LHCN-M2 (cell line): Measurements from ENCODE around the gene PYCARD. TPM values are rescaled to one million over a fixed set of nuclear protein-coding genes. Genes with fewer than 3 reads are reported as not detected.
"Not testable (repeated sequence)": the region's sequence is repeated elsewhere in the genome, so short reads cannot be mapped to it uniquely, and the experiment has no call there.

Experiments
- DNase-seq: peaks from one replicate; pipeline ENCODE4 v3.0.0-alpha.2; 2012; ENCODE audit warnings: low read depth
- total RNA-seq: library from RNA; depleted of rRNA; stranded (reverse); fragments of >200 nt; gene quantifications from 2 replicates; pipeline ENCODE4 v1.2.3, GENCODE V29; 2014

The PYCARD gene
- total RNA-seq, 1 experiment from 2014 or later, result 10.8 TPM

DNA sequence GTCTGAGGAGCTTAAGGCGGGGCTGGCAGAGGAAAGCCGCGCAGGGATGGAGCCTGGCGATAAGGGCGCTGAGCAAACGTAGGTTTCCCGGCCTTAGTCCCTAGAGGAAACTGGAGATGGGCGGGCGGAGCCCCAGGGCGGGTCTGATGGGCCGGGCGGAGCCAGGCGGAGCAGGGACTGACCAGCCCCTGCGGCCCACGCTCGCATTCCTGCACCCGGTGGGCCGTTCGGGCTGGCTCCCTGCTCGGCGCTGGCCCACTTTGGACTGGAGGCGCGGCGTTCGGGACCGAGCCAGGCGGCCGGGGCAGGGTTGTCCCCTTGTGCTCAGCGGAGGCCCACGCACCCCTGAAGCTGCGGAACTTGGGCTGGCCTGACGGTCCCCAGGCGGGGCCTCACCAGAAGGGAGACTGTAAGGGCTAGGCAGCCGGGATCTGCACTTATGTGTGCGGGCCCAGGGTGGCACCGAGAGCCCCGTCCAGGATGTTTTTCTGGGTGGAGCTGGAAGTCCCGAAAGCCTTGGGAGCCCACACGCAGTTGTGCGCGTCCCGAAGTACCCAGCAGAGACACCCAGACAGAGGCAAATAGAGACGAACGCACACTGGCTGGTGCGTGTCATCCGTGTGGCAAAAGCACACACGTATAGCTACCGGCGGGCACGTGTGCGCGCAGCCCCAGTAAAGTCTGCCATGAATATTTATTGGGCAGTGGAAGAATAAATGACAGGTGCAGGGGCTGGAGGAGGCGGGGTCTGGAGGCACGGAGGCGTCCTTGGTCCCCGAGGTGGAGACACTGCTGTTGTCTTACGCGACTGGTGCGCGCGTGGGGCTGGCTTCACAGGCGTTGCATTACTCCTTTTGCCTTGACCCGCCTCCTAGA is 13.0 kb upstream of the PYCARD start:
- peak; percentile 83 for DNase-seq

DNA sequence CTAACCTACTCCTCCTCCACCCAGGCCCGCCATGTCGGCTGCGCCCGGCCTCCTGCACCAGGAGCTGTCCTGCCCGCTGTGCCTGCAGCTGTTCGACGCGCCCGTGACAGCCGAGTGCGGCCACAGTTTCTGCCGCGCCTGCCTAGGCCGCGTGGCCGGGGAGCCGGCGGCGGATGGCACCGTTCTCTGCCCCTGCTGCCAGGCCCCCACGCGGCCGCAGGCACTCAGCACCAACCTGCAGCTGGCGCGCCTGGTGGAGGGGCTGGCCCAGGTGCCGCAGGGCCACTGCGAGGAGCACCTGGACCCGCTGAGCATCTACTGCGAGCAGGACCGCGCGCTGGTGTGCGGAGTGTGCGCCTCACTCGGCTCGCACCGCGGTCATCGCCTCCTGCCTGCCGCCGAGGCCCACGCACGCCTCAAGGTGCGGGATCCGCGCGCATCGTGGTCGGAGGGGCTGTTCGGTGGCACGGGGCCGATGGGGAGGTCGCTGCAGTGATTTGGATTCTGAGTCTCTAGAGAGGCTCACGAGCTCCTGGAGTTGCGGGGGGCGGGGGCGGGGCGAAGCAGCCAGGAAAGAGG is 12.2 kb upstream of the PYCARD start:
- peak; percentile 59 for DNase-seq

DNA sequence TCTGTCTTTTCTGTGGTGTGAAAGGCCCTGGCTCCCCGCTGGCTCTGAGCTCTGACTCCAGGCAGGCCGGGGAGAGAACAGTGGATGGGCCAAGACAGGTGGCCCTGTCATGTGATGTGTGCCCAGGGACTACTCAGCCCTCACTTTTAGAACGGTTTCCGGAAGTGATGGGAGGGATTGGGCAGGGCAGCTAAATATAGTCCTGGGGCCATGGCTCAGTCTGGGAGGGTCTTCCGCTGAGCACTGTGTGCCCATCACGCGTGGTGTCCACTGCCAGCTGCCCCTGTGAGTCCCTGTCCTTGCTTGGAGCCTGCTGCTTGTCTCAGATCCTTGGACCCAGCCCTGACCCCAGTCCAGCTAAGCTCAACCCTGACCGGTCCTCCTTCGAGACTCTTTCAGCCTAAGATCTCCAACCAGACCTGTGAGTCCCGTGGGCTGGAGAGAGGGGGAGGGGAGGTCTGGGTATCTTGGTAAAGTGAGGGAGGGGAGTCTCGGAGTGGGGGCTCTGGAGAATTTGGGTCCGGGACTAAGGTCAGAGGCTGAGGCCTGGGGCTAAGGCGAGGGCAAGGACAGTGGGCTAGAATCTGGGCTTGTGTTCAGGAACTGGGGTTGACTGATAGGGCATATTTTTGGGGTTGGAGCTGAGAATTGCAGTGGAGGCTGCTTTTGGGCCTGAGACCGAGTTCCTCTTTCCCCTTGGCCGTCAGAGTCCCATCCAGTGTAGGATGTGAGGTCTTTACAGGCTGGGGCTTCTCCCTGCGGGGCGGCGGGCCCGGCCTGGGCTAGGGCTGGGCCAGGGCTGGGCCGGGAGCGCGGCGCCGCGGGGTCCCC is 11.5 kb upstream of the PYCARD start, which contains the start of gene TRIM72:
Gene TRIM72, plus strand, starts transcription at position 243 of the 831 bp plus-strand sequence. CDS start 620 bp downstream, outside the sequence.
- peak; percentile 95 for DNase-seq

DNA sequence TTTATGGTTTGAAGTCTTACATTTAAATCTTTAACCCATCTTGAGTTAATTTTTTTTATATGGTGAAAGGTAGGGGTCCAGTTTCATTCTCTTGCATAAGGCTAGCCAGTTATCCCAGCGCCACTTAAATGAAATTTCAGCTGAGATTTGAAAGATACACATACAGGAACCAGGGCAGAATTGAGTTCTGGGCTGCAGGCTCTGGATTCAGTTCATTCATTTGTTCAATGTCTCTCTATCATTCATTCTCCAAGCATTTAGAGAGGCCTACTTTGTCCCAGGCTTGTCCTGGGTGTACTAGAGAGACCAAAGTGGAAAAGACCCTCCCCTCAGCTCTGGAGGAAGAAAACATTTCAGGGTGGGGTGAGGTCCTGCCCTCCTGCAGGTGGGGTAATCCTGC is 10.8 kb upstream of the PYCARD start:
- no peak for DNase-seq

DNA sequence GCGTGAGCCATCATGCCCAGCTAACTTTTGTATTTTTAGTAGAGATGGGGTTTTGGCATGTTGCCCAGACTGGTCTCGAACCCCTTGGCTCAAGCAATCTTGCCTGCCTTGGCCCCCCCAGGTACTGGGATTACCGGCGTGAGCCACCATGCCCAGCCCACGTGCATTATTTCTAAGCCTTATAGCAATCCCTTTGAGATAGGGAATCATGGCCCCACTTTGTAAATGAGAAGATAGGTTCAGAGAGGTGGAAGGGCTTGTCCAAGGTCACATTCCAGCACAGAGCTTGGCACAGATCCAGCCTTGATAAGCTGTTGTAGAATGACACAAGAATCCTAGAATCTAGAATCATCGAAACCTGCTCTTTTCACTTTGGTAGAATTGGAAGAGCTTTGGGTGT is 4.2 kb upstream of the PYCARD start:
- no peak for DNase-seq

DNA sequence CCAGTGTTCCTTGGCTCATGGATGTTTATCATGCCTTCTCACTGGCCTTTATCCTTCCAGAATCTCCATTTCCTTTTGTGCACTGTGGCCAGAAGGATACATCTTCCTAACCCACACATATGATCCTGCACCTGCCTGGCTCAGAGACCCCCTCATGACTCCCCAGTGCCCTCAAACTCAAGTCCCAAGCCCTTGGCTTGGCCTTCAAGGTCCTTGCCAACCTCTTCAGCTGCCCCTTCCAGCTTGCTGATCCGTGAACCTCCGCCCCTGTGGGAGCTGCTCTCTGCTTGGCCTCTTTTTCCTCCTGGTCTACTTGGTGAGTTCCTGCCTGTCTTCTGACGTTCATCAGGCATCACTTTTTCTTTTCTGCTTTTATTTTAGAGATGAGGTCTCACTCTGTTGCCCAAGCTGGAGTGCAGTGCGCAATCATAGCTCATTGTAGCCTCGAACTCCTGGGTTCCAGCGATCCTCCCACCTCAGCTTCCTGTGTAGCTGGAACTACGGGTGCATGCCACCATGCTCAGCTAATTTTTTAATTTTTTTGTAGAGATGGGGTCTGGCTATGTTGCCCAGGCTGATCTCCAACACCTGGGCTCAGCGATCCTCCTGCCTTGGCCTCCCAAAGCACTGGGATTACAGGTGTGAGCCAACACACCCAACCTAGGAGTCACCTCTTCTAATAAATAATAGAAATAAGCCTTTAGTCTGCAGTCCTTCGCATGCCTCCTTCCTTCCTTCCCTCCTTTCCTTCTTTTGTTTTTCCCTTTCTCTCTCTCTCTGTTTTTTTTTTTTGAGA is 2.5 kb upstream of the PYCARD start:
- no peak for DNase-seq

DNA sequence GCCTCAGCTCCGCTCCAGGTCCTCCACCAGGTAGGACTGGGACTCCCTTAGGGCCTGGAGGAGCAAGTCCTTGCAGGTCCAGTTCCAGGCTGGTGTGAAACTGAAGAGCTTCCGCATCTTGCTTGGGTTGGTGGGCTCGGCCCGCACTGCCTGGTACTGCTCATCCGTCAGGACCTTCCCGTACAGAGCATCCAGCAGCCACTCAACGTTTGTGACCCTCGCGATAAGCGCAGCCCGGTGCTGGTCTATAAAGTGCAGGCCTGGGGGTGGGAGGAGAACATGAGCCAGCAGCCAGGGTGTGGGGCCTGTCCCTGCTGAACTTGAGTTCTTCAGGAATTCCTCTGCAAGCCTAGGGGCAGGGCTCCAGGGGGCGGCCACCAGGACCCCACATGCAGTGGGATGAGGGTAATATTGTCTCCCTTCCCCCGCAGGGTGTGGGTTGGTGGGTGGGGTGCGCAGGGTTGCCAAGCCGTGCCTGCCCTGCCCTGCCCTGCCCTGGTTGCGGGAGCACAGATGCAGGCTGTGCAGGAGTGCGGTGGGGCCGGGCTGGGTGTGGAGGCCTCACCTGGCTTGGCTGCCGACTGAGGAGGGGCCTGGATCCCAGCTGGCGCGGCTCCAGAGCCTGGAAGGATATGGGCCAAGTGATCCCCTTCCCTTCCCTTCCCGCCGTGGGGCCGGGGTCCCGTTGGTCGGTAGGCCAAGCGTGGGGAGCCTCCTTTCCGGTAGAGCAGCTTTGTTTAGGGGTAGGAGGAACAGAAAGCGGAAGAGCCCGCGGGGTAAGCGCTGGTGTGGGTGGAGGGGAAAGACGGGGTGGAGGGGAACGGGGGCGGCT is 762 bp downstream of the PYCARD start:
- DNase-seq, result no peak

DNA sequence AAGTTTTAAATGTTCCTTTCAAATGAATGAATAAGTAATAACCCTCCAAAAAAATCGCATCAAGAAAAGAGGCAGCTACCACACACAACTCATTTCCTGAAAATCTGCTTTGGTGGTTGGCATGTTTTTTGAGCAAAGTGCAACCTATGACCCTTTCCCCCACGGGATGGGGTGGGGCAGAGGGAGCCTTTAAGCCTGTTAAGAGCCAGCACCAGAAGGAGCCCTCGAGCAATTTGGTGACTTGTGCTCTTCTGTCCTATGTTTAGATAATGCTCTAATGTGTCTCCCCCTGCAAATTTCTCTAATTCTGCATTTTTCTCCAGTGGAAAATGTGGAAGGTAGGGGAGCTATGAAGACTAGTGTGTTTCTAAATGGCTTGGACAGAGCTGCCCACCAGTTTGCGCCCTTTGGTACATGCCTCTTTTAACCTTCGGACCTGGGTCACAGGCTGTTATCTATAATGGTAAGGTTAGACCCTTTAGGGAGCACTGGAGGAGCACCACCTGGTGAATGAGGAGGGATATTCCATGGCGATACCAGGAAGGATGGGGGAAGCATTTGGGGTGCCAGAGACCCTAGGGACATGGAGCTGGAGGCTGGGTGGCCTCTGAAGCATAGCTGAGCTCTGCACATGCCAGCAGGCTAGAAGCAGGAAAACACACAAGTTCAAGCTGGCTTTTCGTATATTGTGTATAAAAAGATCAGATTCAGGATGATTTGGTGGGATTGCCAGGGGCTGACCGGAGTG is 1.6 kb downstream of the PYCARD start:
- DNase-seq, result peak; percentile 62

DNA sequence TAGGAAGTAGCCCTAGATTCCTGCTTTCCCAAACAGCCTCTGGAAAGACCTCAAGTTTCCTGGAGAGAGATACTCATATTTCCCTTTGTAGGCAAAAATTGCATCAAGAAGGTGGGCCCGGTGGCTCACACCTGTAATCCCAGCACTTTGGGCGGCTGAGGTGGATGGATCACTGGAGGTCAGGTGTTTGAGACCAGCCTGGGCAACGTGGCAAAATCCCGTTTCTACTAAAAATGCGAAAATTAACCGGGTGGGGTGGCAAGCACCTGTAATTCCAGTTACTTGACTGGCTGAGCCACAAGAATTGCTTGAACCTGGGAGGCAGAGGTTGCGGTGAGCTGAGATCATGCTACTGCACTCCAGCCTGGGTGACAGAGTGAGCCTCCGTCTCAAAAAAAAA is 2.4 kb downstream of the PYCARD start:
- DNase-seq, result not testable (repeated sequence)

DNA sequence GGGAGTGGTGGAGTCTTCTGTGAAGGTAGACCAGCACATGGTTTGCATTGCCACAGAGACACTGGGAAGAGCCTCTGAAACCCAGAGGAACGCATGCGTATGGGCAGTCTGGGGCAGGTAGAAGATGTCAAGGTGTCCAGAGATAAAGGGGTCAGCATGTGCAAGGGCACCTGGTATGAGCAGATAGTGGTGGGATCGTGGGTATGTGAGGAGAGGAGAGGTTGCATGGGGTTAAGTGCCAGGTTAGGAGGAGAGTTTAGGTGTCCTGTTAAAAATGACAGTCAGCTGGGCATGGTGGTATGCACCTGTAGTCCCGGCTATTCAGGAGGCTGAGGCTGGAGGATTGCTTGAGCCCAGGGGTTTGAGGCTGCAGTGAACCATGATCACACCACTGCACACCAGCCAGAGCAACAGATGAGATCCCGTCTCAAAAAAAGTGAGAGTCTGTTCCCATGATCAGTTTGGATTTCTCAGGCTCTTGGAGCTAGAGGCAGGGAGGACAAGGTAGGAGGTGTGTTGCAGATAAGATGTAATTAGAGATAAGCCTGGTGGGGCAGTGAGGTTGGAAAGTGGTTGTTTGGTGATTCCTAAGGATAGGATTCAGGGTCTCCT is 3.0 kb downstream of the PYCARD start:
- DNase-seq, result no peak

DNA sequence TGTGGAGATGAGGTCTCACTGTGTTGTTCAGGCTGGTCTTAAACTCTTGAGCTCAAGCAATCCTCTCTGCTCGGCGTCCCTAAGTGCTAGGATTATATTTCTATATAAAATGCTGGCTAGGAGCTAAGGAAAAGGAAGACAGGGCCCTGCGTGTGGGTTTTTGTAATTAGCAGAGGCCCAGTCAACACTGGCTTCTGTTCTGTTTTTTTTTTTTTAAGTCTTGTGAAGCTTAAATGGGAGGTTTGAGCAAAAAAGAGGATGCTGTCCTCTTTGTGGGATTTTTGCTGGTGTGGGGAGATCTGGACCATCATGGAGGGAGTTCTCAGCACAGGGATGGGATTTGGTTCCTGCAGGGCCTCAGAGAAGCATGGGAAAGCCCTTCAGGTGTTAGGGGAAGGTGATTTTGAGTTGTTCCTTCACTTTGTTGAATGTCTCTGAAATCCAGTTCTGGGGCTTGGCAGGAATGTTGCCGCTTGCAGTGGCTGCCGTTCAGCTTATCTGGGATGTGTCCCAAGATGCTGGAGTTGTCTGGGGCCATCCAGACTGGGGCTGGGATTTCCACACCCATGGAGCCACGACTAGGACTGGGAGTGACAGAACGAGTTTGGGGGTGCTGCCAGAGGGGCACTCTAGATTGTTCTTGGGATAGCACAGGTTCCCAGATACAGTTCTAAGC is 4.2 kb downstream of the PYCARD start:
- no peak for DNase-seq

DNA sequence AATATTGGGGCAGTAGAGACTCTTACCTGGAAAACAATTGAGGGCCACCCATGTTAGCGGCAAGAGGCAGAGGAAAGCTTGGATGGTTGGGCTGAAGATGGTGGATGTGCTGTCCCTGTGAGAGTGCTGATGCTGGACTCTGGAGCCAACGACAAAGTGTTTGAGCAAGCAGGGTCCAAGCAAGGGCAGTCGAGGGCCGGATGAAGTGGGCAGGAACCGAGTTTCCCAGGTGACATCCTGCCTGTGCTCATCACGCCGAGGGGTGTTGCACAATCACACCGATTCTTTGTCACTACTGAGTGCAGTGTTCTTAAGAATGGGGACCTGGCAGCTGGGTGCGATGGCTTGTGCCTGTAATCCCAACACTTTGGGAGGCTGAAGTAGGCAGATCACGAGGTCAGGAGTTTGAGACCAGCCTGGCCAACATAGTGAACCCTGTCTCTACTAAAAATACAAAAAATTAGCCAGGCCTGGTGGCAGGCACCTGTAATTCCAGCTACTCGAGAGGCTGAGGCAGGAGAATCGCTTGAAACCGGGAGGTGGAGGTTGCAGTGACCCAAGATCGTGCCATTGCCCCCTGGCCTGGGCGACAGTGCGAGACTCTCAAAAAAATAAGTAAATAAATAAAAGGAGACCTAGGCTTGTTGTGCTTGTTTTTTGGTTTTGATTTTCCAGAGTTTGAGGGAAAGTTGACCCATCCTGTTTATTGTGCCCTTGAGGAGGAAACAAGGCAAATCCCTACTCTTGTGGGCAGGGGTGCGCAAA is 6.1 kb downstream of the PYCARD start:
- DNase-seq, result no peak

DNA sequence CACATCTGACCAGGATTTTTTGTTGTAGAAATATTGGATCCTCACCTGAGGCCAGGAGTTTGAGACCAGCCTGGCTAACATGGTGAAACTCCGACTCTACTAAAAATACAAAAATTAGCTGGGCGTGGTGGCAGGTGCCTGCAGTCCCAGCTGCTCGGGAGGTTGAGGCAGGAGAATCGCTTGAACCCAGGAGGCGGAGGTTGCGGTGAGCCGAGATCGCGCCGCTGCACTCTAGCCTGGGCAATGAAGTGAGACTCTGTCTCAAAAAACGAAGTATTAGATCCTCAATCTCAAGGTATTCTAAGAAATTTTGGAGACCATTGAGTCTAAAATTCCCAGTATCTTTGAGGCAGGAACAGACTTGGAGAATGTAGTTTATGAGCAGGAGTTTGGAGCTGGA is 6.7 kb downstream of the PYCARD start:
- not testable (repeated sequence) for DNase-seq

DNA sequence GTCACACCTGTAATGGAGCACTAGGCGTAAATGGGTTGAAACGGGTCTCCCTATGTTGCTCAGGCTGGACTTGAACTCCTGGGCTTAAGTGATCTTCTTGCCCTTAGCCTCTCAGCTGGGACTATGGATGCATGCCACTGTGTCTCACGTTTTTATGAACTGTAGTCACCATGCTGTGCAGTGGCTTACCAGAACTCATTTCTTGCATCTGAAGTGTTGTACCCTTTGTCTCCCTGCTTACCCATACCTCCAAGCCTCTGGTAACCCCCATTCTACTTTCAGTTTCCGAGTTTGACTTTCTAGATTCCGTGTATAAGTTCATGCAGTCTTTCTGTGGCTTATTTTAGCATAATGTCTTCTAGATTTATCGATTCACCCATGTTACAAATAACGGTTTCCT is 7.7 kb downstream of the PYCARD start:
- DNase-seq, result no peak

DNA sequence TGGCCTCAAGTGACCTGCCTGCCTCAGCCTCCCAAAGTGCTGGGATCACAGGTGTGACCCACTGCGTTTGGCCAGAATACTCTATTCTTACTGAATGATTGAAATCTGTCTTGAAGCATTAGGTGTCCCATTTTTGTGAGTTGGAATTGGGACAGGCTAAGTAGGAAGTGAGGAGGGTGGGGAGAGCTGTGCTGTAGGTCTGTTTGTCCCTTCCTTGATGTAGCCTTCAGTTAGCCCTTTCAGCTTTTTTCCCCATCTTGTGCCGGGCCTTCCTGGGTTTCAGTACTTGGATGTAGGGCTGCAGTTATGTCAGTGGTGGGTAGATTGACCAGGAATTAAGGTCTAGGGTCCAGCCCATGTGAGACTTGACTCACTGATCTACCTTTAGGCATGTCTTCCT is 8.7 kb downstream of the PYCARD start:
- no peak for DNase-seq

DNA sequence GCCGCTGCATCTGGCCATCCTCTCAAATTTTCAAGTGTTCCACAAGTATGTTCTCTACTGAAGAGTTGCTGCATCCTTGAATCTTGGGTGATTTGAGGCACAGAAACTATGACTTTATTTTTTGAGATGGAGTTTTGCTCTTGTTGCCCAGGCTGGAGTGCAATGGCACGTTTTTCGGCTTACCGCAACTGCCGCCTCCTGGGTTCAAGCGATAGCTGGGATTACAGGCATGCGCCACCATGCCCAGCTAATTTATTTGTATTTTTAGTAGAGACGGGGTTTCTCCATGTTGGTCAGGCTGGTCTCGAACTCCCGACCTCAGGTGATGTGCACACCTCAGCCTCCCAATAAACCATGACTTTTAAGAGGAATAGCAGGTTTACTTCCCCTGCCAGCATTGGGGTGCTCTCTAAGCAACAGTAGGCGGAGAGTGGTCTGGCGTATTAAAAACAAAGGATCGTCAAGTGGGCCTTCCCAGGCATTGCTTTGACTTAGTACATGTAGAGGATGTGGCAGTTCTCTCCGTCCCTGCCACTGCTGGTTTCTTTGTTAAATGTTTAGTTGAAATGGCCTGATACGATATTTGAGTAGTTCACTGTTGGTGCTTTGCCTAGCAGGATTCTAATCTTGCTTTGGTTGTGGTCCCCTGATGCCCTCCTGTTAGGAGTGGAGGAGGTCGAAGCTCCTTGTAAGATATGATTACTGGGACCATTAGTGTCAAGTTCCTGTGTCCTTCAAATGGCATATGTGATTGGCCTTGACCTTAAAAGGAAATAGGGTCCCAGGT is 9.5 kb downstream of the PYCARD start:
- no peak for DNase-seq
